Measurements from ENCODE around the gene GLRA2.

DNA sequence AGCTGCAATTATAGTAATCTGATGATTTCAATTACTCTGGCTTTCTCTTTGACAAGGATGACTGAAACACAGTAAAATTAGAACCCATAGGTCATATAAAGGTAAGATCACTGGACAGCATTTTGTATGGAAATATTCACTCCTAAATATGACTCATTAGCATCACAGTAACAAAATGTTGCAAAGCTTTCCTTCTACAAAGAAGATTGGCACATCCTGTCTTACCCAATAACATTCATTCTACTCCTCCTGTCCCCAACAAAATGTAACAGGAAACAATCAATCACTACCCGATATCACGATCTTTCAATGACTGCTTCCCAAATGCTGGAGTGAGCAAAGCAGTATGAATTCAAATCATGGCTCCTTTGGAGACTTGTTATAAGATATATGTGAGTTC is 248.2 kb downstream of the GLRA2 start:
- TF ChIP-seq, protein P1, sequence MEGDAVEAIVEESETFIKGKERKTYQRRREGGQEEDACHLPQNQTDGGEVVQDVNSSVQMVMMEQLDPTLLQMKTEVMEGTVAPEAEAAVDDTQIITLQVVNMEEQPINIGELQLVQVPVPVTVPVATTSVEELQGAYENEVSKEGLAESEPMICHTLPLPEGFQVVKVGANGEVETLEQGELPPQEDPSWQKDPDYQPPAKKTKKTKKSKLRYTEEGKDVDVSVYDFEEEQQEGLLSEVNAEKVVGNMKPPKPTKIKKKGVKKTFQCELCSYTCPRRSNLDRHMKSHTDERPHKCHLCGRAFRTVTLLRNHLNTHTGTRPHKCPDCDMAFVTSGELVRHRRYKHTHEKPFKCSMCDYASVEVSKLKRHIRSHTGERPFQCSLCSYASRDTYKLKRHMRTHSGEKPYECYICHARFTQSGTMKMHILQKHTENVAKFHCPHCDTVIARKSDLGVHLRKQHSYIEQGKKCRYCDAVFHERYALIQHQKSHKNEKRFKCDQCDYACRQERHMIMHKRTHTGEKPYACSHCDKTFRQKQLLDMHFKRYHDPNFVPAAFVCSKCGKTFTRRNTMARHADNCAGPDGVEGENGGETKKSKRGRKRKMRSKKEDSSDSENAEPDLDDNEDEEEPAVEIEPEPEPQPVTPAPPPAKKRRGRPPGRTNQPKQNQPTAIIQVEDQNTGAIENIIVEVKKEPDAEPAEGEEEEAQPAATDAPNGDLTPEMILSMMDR (IDR thresholded peaks at IDR 0.05) = no peak
- TF ChIP-seq POLR2A (IDR thresholded peaks at IDR 0.05) = no peak
